Measurements from ENCODE around the gene CHRNA4.

DNA sequence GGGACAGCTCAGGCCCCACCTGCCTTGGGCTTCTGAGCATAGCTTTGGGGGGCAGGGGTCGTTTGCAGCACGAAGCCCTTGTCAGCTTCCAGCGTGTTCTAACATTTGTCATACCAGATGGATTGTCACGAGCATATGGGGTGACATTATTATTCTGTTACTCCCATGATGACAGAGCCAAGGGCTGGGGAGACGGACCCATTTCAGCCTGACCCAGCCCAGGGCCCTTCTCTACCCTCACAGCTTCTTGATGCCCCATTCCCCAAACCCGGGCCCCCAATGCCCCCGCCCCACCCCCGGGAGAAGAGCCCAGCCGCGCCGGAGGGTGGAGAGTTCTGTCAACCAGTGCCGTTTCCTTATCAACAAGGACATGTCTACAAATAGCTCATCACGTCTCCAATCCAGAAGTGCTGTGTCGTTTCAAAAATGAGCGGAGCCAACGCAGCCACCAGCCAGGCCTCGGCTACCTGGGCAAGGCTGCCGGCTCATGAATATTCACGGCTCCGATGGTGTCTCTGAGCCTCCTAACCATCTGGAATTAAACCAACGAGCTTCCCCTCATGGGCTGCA, 9.6 kb upstream of the CHRNA4 start:
- TF ChIP-seq, protein P1, sequence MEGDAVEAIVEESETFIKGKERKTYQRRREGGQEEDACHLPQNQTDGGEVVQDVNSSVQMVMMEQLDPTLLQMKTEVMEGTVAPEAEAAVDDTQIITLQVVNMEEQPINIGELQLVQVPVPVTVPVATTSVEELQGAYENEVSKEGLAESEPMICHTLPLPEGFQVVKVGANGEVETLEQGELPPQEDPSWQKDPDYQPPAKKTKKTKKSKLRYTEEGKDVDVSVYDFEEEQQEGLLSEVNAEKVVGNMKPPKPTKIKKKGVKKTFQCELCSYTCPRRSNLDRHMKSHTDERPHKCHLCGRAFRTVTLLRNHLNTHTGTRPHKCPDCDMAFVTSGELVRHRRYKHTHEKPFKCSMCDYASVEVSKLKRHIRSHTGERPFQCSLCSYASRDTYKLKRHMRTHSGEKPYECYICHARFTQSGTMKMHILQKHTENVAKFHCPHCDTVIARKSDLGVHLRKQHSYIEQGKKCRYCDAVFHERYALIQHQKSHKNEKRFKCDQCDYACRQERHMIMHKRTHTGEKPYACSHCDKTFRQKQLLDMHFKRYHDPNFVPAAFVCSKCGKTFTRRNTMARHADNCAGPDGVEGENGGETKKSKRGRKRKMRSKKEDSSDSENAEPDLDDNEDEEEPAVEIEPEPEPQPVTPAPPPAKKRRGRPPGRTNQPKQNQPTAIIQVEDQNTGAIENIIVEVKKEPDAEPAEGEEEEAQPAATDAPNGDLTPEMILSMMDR (IDR thresholded peaks at IDR 0.05; ENCODE audit: extremely low read depth in 1 of 2, insufficient read depth in 1 of 2, low read depth in 1 of 2, low read length in 2 of 2): no peak
- TF ChIP-seq POLR2A (IDR thresholded peaks at IDR 0.05; ENCODE audit: low read depth, low read length) (no peak), MAX (IDR thresholded peaks at IDR 0.05; ENCODE audit: insufficient read depth, insufficient read length) (no peak), EZH2 (IDR thresholded peaks at IDR 0.05; ENCODE audit: borderline replicate concordance, low read depth, low read length, severe bottlenecking) (no peak)

All from endothelial cell of umbilical vein (primary cell).